Skeletal muscle satellite cell (primary cell): Measurements from ENCODE around the gene VPS18.

Experiments used
- H3K27me3 ChIP-seq: 2 replicates; pipeline ENCODE4 v1.7.0; 2013; ENCODE audit warnings: low read length; ENCODE audit not compliant: control insufficient read depth, insufficient read depth
- H3K36me3 ChIP-seq: 2 replicates; pipeline ENCODE4 v1.7.0; 2013; ENCODE audit warnings: mild to moderate bottlenecking, control low read depth, low read length; ENCODE audit not compliant: insufficient read depth
- H3K4me1 ChIP-seq: 2 replicates; pipeline ENCODE4 v1.7.0; 2013; ENCODE audit warnings: low read length; ENCODE audit not compliant: control insufficient read depth, insufficient read depth
- H3K4me2 ChIP-seq: 2 replicates; pipeline ENCODE4 v1.7.0; 2013; ENCODE audit warnings: mild to moderate bottlenecking, low read length
- H3K4me3 ChIP-seq: 2 replicates; pipeline ENCODE4 v1.7.0; 2013; ENCODE audit warnings: low read length
- H3K9ac ChIP-seq: 2 replicates; pipeline ENCODE4 v1.7.0; 2013; ENCODE audit warnings: mild to moderate bottlenecking, low read depth, low read length, moderate library complexity
- H3K9me3 ChIP-seq: replicated peaks from 2 replicates; pipeline ENCODE4 v1.7.0; 2013; ENCODE audit warnings: mild to moderate bottlenecking, control low read depth, low read length

VPS18 gene

GRCh38 chr15:40872791-40873693 lies 21.2 kb upstream of the VPS18 start:
- Histone ChIP-seq H3K36me3 (no peaks in the 10 kb centered on the region), H3K4me1 (peaks cover 4% of the 10 kb centered on the region), H3K9ac (no peak overlapping the region), H3K27me3 (peaks cover 41% of the 10 kb centered on the region), H3K4me3 (peak overlapping the region; percentile 67), H3K9me3 (no peaks in the 10 kb centered on the region), H3K4me2 (peak overlapping the region; percentile 93)

- Histone ChIP-seq H3K9me3 (no peaks in the 10 kb centered on the region), H3K9ac (peak within 1 kb of the TSS; percentile 35), H3K36me3 (no peaks in the 10 kb centered on the region), H3K4me3 (peak within 1 kb of the TSS; percentile 67), H3K4me1 (peaks cover 4% of the 10 kb centered on the region), H3K27me3 (peaks cover 41% of the 10 kb centered on the region), H3K4me2 (peak within 1 kb of the TSS; percentile 93)
Observed at GRCh38 chr15:40873694-40874561, 20.3 kb upstream of the VPS18 start, which contains the start of gene RHOV. TSS of gene RHOV (minus strand) at chr15:40874234. CDS start at chr15:40874139, 95 bp downstream.

DNA sequence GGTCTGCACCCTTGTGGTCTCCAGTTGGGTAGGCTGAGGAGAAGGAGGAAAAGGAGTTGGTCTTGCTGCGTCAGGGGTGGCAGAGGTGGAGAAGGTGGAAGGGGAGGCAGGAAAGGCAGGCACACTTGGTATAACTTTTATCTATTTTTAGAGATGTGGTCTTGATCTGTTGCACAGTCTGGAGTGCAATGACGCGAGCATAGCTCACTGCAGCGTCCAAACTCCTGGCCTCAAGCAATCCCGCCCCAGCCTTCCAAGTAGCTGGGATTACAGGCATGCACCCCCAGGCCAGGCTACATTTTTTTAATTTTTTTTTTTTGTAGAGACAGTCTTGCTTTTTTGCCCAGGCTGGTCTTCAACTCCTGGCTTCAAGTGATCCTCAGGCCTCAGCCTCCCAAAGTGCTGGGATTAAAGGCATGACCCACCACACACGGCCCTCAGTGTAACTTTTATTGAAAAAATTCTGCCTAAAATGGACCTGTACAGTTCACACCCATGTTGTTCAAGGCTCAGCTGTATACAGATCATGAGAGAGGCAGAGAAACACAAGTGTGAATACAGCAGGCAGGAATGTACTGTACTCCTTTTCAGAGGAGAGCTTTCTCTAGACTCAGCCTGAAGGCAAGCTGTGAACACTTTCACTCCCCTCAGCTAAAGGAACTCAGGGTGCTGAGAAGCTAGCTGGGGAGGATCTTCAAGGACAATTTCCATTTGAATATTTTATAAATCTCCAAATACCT lies 18.1 kb upstream of the VPS18 start:
- Histone ChIP-seq H3K4me1 (peaks cover 4% of the 10 kb centered on the region), H3K27me3 (peaks cover 26% of the 10 kb centered on the region), H3K9me3 (no peaks in the 10 kb centered on the region), H3K4me3 (no peak overlapping the region), H3K9ac (no peak overlapping the region), H3K4me2 (no peak overlapping the region), H3K36me3 (no peaks in the 10 kb centered on the region)

DNA sequence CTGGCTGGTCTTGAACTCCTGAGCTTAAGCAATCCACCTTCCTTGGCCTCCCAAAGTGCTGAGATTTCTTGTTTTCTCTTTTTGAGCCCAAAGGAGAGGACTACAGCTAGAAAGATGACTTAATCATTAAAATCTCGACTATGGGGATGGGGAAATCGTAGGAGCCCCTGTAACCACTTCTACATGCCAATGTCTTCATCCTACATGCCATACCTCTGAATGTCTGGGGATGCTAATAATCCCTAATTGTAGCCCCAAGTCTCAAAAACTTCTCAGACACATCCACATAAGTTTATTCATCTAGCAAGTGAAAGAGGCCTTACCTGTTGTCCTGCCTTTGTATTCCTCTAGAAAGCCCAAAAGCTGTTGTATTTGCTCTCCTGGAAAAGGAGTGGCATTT lies 16.6 kb upstream of the VPS18 start:
- no peak overlapping the region for H3K4me3 ChIP-seq

GRCh38 chr15:40878785-40879184 lies 15.5 kb upstream of the VPS18 start:
- H3K4me1 ChIP-seq: peaks cover 4% of the 10 kb centered on the region
- no peak overlapping the region for H3K4me3 ChIP-seq
- H3K27me3 ChIP-seq: peaks cover 6% of the 10 kb centered on the region
- H3K9me3 ChIP-seq: no peaks in the 10 kb centered on the region
- H3K4me2 ChIP-seq: no peak overlapping the region
- no peaks in the 10 kb centered on the region for H3K36me3 ChIP-seq
- H3K9ac ChIP-seq: no peak overlapping the region

More for the DNA sequence above, 16.6 kb upstream of the VPS18 start:
- no peaks in the 10 kb centered on the region for H3K36me3 ChIP-seq
- H3K9ac ChIP-seq: no peak overlapping the region
- H3K27me3 ChIP-seq: peaks cover 16% of the 10 kb centered on the region
- peaks cover 4% of the 10 kb centered on the region for H3K4me1 ChIP-seq
- no peak overlapping the region for H3K4me2 ChIP-seq
- H3K9me3 ChIP-seq: no peaks in the 10 kb centered on the region

- no peak overlapping the region for H3K4me2 ChIP-seq
- H3K9ac ChIP-seq: no peak overlapping the region
- H3K4me1 ChIP-seq: no peaks in the 10 kb centered on the region
- no peak overlapping the region for H3K4me3 ChIP-seq
- no peaks in the 10 kb centered on the region for H3K9me3 ChIP-seq
- H3K36me3 ChIP-seq: no peaks in the 10 kb centered on the region
- peaks cover under 1% of the 10 kb centered on the region for H3K27me3 ChIP-seq
Observed at GRCh38 chr15:40879609-40880008, 14.6 kb upstream of the VPS18 start.

GRCh38 chr15:40881351-40881750 lies 12.9 kb upstream of the VPS18 start:
- Histone ChIP-seq H3K27me3 (no peaks in the 10 kb centered on the region), H3K4me3 (no peak overlapping the region), H3K4me2 (no peak overlapping the region), H3K9me3 (no peaks in the 10 kb centered on the region), H3K4me1 (no peaks in the 10 kb centered on the region), H3K9ac (no peak overlapping the region), H3K36me3 (no peaks in the 10 kb centered on the region)

- Histone ChIP-seq H3K4me3 (no peak overlapping the region), H3K36me3 (no peaks in the 10 kb centered on the region), H3K9ac (no peak overlapping the region), H3K4me2 (no peak overlapping the region), H3K9me3 (no peaks in the 10 kb centered on the region), H3K4me1 (no peaks in the 10 kb centered on the region), H3K27me3 (no peaks in the 10 kb centered on the region)
Observed at GRCh38 chr15:40886586-40886985, 7.7 kb upstream of the VPS18 start.

GRCh38 chr15:40889112-40889511 lies 5.1 kb upstream of the VPS18 start:
- H3K9me3 ChIP-seq: no peaks in the 10 kb centered on the region
- H3K4me3 ChIP-seq: no peak overlapping the region
- H3K9ac ChIP-seq: no peak overlapping the region
- H3K4me2 ChIP-seq: no peak overlapping the region
- H3K4me1 ChIP-seq: peaks cover 6% of the 10 kb centered on the region
- no peaks in the 10 kb centered on the region for H3K27me3 ChIP-seq
- H3K36me3 ChIP-seq: no peaks in the 10 kb centered on the region

GRCh38 chr15:40891138-40891537 lies 3.1 kb upstream of the VPS18 start:
- Histone ChIP-seq H3K36me3 (peaks cover 2% of the 10 kb centered on the region), H3K4me3 (no peak overlapping the region), H3K4me2 (no peak overlapping the region), H3K4me1 (peaks cover 14% of the 10 kb centered on the region), H3K27me3 (no peaks in the 10 kb centered on the region), H3K9me3 (no peaks in the 10 kb centered on the region), H3K9ac (no peak overlapping the region)
